NCI-H187 (cell line): ENCODE results near the gene ELL.

Experiments
- DNase-seq, 2 experiments: peaks; one replicate each; lab custom pipeline; 2025; lab: John Stamatoyannopoulos, UW

The ELL gene

GRCh38 chr19:18488838-18489626 lies 32.8 kb downstream of the ELL start:
- DNase-seq, result no peak

- DNase-seq, result no peak
Measured at GRCh38 chr19:18488403-18488723, 33.5 kb downstream of the ELL start.

- no peak for DNase-seq
Measured at GRCh38 chr19:18487576-18488402, 34.1 kb downstream of the ELL start.

- DNase-seq, result no peak
Measured at GRCh38 chr19:18486746-18487145, 35.1 kb downstream of the ELL start.

DNA sequence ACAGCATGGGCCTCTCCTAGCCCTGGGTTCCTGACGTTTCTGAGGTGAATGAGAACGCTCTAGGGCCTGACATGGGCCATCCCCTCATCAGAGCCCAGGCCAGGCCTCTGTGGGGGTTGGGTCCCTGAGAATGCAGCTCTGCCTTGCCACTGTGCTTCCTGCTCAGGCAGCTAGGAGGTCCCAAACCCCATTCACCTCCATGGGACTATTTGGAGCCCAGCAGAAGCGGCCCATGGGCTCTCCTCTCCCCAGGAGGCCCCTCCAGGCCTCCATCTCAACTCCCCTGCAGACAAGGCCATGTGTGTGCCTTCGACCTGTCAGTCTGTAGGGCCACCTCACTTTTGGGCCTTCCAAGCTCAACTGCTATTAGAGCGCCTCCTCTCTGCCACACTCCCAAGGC lies 36.9 kb downstream of the ELL start:
- DNase-seq, result no peak

GRCh38 chr19:18483119-18483890 lies 38.6 kb downstream of the ELL start:
- DNase-seq, result no peak

DNA sequence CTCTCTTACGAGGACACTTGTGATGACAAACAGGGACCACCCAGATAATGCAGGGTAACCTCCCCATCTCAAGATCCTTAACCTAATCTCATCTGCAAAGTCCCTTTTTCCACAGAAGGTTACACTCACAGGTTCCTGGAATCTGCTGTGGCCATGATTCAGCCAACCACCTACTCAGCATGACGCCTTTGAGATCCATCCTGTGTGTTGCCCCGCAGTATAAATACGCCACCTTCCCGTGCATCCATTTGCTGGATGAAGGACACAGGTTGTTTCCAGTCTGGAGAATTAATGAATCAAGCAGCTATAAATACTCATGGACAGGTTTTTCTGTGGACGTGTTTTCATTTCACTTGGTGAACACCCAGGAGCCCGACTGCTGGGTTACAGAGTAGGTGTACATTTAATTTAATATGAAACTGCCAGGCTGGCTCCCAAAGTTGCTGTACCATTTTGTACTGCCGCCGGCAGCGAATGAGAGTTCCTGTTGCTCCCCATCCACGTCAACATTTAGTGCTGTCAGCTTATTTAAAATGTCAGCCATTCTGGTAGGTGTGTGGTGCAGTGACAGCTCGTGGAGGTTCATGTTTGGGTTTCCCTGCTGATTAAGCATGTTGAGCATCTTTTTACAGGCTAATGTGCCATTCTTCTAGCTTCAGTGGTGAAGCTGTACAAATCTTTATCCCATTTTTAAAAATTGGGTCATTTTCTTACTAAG lies 40.2 kb downstream of the ELL start:
- no peak for DNase-seq

GRCh38 chr19:18480006-18480691 lies 41.7 kb downstream of the ELL start:
- no peak for DNase-seq

GRCh38 chr19:18478545-18479311 lies 43.1 kb downstream of the ELL start:
- DNase-seq, result no peak

GRCh38 chr19:18477974-18478373 lies 43.9 kb downstream of the ELL start:
- DNase-seq, result no peak

GRCh38 chr19:18477042-18477779 lies 44.7 kb downstream of the ELL start:
- DNase-seq, result no peak

GRCh38 chr19:18476507-18477041 lies 45.3 kb downstream of the ELL start:
- no peak for DNase-seq

DNA sequence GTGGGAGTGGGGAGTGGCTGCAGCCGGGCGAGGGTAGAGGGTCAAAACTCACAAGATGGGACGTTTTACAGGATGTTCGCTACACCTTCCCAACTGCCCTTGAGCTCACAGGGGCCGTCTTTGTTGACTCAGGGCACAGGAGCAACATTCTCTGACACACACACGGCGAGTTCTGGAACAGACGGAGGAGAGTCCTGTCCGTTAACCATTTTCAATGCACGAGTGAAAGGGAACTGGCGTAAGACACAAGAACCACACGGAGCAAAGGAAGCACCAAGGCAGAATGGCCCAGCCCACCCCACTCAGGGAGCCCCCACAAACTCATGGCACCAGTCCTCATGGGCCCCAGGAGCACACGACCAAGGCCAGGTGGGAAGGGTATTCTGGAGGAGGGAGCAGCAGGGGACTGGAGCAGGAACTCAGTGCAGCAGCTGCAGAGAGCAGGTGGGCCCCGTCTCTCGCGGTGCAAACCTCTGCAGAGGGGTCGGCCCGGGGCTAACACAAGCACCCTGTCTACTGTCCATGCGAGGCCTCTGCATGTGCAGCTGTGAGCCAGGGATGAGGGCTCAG lies 46.0 kb downstream of the ELL start:
- DNase-seq, result no peak

DNA sequence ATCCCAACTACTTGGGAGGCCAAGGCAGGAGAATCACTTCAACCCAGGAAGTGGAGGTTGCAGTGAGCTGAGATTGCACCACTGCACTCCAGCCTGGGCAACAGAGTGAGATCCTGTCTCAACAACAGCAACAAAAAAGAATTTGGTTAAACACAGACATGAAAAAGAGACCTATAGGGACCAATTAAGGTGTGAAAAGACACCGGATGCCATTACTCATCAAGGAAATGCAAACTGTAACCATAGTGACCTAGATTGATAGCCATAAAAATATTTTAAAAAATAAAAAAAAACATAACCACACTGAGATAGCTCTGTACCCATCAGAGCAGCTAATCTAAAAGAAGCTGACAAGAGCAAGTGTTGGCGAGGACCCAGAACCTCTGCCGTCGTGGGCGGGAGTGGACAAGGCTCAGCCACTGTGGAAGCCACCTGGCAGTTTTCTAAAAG lies 46.8 kb downstream of the ELL start:
- no peak for DNase-seq

- no peak for DNase-seq
Measured at GRCh38 chr19:18474366-18474887, 47.4 kb downstream of the ELL start.

DNA sequence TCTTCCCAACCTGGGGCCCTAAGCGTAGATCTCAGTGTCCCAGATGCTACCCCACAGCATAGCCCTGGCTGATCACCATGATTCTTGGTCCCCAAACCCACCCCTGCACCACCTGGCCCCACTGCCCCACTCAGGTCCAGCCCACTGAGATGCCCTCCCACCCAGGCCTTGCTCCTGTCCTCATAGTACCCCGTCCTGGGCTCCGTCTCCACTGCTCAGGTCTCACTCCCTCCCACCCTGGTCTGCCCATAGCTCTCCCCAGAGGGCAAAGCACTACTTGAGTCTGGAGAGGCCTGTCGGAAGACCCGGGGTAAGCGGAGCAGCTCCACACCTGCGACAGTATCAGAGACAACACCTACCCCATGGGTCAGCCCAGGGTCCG lies 48.2 kb downstream of the ELL start:
- no peak for DNase-seq

- DNase-seq, result no peak
Measured at GRCh38 chr19:18473003-18473705, 48.7 kb downstream of the ELL start.

- no peak for DNase-seq
Measured at GRCh38 chr19:18470787-18471186, 51.1 kb downstream of the ELL start.
